IMR-90 (cell line): Measurements from ENCODE around the gene PGRMC1. TPM values are rescaled to one million over a fixed set of nuclear protein-coding genes. Genes with fewer than 3 reads are reported as not detected.

Source experiments
- ATAC-seq: fragments of 200-7000 bp; cut with Tn5 transposase; 2 replicates; pipeline ENCODE4 v1.9.1; 2020; ENCODE audit warnings: low read depth, mild to moderate bottlenecking, moderate library complexity
- BruUV-seq: library from RNA; stranded (reverse); fragments of 400-500 nt; replicated peaks from 2 replicates; lab custom pipeline; 2021; lab: Mats Ljungman, UMichigan
- CTCF ChIA-PET: fragments of 300-600 bp; formaldehyde crosslinking; extraction: SDS; loops from one replicate; lab custom pipeline; 2021; ENCODE audit warnings: antibody characterized with exemption; lab: Yijun Ruan, JAX
- POLR2A ChIA-PET: fragments of 300-600 bp; sonication (Branson Sonifier 250); formaldehyde crosslinking; loops from one replicate; lab custom pipeline; 2022; ENCODE audit warnings: antibody characterized with exemption; ENCODE audit not compliant: unreplicated experiment; lab: Charles Lee
- DNase-seq: peaks from one replicate; pipeline ENCODE4 v3.0.0; 2013
- H2AFZ ChIP-seq: replicated peaks from 2 replicates; pipeline ENCODE3; 2013; ENCODE audit warnings: low read length, mild to moderate bottlenecking; ENCODE audit not compliant: poor library complexity
- H2AK5ac ChIP-seq: 2 replicates; pipeline ENCODE4 v1.6.1; 2013; ENCODE audit warnings: low read depth, low read length, inconsistent platforms
- H2AK9ac ChIP-seq: replicated peaks from 2 replicates; pipeline ENCODE3; 2013; ENCODE audit warnings: mild to moderate bottlenecking, low read depth, low read length, moderate library complexity; ENCODE audit not compliant: poor library complexity
- H2BK120ac ChIP-seq: 2 replicates; pipeline ENCODE4 v1.6.1; 2013; ENCODE audit warnings: low read depth, low read length, inconsistent platforms
- H2BK15ac ChIP-seq: 3 replicates; pipeline ENCODE4 v1.6.1; 2013; ENCODE audit warnings: low read depth, low read length, inconsistent platforms
- H2BK20ac ChIP-seq: 2 replicates; pipeline ENCODE4 v1.6.1; 2013; ENCODE audit warnings: low read depth, mild to moderate bottlenecking, inconsistent platforms, low read length, moderate library complexity
- H2BK5ac ChIP-seq: 2 replicates; pipeline ENCODE4 v1.6.1; 2013; ENCODE audit warnings: mild to moderate bottlenecking, low read depth, low read length, inconsistent platforms; ENCODE audit not compliant: poor library complexity, severe bottlenecking
- H3K14ac ChIP-seq: replicated peaks from 2 replicates; pipeline ENCODE4 v1.6.1; 2013; ENCODE audit warnings: low read depth, low read length, inconsistent platforms
- H3K18ac ChIP-seq: 2 replicates; pipeline ENCODE4 v1.6.1; 2013; ENCODE audit warnings: low read depth, low read length, control low read depth
- H3K23ac ChIP-seq: 2 replicates; pipeline ENCODE4 v1.6.1; 2013; ENCODE audit warnings: low read depth, low read length, inconsistent platforms
- H3K27ac ChIP-seq: 2 replicates; pipeline ENCODE4 v1.5.1; 2013; ENCODE audit warnings: mild to moderate bottlenecking, control low read depth, low read length; ENCODE audit not compliant: insufficient read depth
- H3K27me3 ChIP-seq: 2 replicates; pipeline ENCODE4 v1.6.1; 2013; ENCODE audit warnings: low read length; ENCODE audit not compliant: control insufficient read depth, insufficient read depth
- H3K36me3 ChIP-seq: 2 replicates; pipeline ENCODE4 v1.6.1; 2013; ENCODE audit warnings: low read length, mixed read lengths; ENCODE audit not compliant: control insufficient read depth, insufficient read depth
- H3K4ac ChIP-seq: 2 replicates; pipeline ENCODE4 v1.6.1; 2013; ENCODE audit warnings: low read depth, low read length, inconsistent platforms
- H3K4me1 ChIP-seq: 2 replicates; pipeline ENCODE4 v1.6.1; 2013; ENCODE audit warnings: low read length, mixed read lengths; ENCODE audit not compliant: control insufficient read depth, insufficient read depth
- H3K4me2 ChIP-seq: 2 replicates; pipeline ENCODE4 v1.6.1; 2013; ENCODE audit warnings: low read depth, mild to moderate bottlenecking, control low read depth, low read length, moderate library complexity
- H3K4me3 ChIP-seq: 2 replicates; pipeline ENCODE4 v1.5.1; 2013; ENCODE audit warnings: low read depth, mild to moderate bottlenecking, control low read depth, low read length, moderate library complexity; ENCODE audit not compliant: insufficient read depth
- H3K56ac ChIP-seq: 2 replicates; pipeline ENCODE4 v1.6.1; 2013; ENCODE audit warnings: low read length, inconsistent platforms; ENCODE audit not compliant: insufficient read depth; ENCODE audit errors: extremely low read depth
- H3K79me1 ChIP-seq, 2 experiments: 2 replicates each; pipeline ENCODE4 v1.6.1; 2013; ENCODE audit warnings: low read length in 2 of 2, inconsistent platforms in 1 of 2, low read depth in 1 of 2
- H3K9ac ChIP-seq: 2 replicates; pipeline ENCODE4 v1.6.1; 2013; ENCODE audit warnings: low read depth, low read length, control low read depth
- H3K9me1 ChIP-seq: 2 replicates; pipeline ENCODE4 v1.6.1; 2013; ENCODE audit warnings: low read length, inconsistent platforms; ENCODE audit not compliant: insufficient read depth
- H3K9me3 ChIP-seq: 2 replicates; pipeline ENCODE4 v1.6.1; 2013; ENCODE audit warnings: low read length; ENCODE audit not compliant: control insufficient read depth, insufficient read depth
- H4K20me1 ChIP-seq: 2 replicates; pipeline ENCODE4 v1.6.1; 2013; ENCODE audit warnings: low read length, inconsistent platforms; ENCODE audit not compliant: insufficient read depth
- H4K5ac ChIP-seq: 2 replicates; pipeline ENCODE4 v1.6.1; 2013; ENCODE audit warnings: mild to moderate bottlenecking, low read depth, low read length, control low read depth
- H4K8ac ChIP-seq, 2 experiments: 2 replicates each; pipeline ENCODE4 v1.6.1; 2013; ENCODE audit warnings: low read depth in 2 of 2, low read length in 2 of 2, control low read depth in 1 of 2, inconsistent platforms in 1 of 2
- H4K91ac ChIP-seq: 2 replicates; pipeline ENCODE4 v1.6.1; 2013; ENCODE audit warnings: low read depth, low read length, inconsistent platforms; ENCODE audit not compliant: insufficient read depth
- BHLHE40 ChIP-seq: fragments of 150-350 bp; IDR thresholded peaks from 2 replicates; pipeline ENCODE4 v1.6.1; 2016; ENCODE audit warnings: mild to moderate bottlenecking, low read depth, low read length
- CEBPB ChIP-seq: IDR thresholded peaks from 2 replicates; pipeline ENCODE4 v1.6.1; 2012; ENCODE audit warnings: low read depth, low read length, improper control_type of control experiment
- CHD1 ChIP-seq: IDR thresholded peaks from 2 replicates; pipeline ENCODE4 v1.6.1; 2012; ENCODE audit warnings: low read depth, low read length, improper control_type of control experiment
- CTCF ChIP-seq: conservative IDR thresholded peaks from 2 replicates; pipeline ENCODE4 v1.5.1; 2012; ENCODE audit warnings: mild to moderate bottlenecking, low read depth, low read length, improper control_type of control experiment
- ELK1 ChIP-seq: fragments of 150-350 bp; IDR thresholded peaks from 2 replicates; pipeline ENCODE4 v1.6.1; 2016; ENCODE audit warnings: low read depth, mild to moderate bottlenecking, low read length, moderate library complexity, borderline replicate concordance
- MAFK ChIP-seq: IDR thresholded peaks from 2 replicates; pipeline ENCODE4 v1.6.1; 2012; ENCODE audit warnings: low read depth, low read length, improper control_type of control experiment
- WGBS, 2 experiments: methylation state at CpG; one replicate each; pipeline versions ENCODE4 v1.1.5 to v1.1.7; 2013; ENCODE audit warnings: missing lambda C conversion rate in 2 of 2; ENCODE audit not compliant: insufficient read length in 1 of 2; ENCODE audit errors: extremely low coverage in 2 of 2; 5-methylcytosine and 5-hydroxymethylcytosine counted together
- dilution Hi-C: fragments of 300-500 bp; cut with HindIII; formaldehyde crosslinking; loops from one replicate; pipeline ENCODE4 v1.14.3; 2018; ENCODE audit warnings: low sequenced_read_pairs; ENCODE audit not compliant: unreplicated experiment
- in situ Hi-C: fragments of 300-500 bp; cut with MboI; formaldehyde crosslinking; loops from 3 replicates; pipeline ENCODE4 v1.14.3; 2019; ENCODE audit warnings: low sequenced_read_pairs, inconsistent platforms, mixed read lengths
- intact Hi-C: fragments of 100-400 bp; cut with micrococcal nuclease; formaldehyde crosslinking; loops from 2 replicates; pipeline ENCODE4 v1.10.0; 2022
- polyA plus RNA-seq, 3 experiments: library from polyadenylated mRNA; depleted of rRNA; stranded (reverse); fragments of >200 nt; gene quantifications; 2 replicates each; pipeline ENCODE4 v1.2.3, GENCODE V29; 2012; ENCODE audit warnings: low replicate concordance in 1 of 3
- total RNA-seq: library from RNA; depleted of rRNA; stranded (reverse); fragments of >200 nt; gene quantifications from 2 replicates; pipeline ENCODE4 v1.2.3, GENCODE V29; 2012

The PGRMC1 gene
- total and polyA plus RNA-seq, 2 of the 4 experiments (the other 2 are of a cell fraction) = 58.5 to 75.3 TPM

DNA sequence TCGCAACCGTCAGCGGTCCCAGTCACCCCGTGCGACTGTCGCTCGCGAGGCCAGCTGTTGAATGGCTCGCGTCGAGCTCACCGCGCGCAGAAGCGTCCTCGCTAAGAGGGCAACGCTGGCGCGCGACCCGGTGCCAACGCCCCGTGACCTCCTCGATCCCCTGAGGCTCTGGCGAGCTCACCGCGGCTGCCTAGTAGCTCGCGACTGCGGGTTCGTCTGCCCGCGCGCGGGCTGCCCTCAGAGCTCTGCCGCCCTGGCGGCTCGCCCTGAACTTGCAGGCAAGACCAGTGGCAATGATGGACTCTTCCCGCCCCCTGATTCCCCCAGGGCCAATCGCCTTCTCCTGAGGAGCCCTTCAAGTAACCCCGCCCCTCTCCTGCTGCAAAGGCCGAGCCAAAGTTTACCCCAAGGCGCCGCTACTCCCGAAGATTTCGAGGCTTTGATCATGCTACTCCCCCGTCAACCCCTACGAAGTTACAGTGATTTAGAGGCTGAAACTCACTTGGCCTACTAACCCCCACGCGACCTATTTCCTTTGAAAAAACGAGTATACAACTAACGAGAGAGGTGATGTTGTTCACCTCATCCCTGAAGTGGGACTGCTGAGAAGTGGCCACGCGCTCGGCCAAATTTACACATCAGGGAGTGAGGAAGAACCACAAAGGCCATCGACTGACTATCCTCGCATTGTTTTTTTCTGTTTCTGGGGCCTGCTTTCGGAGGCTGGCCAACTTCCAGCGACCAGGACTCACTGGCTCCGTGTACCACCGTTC, 37.5 kb downstream of the PGRMC1 start:
- Histone ChIP-seq H2AK5ac (no peak overlapping the region), H3K9me3 (peaks cover 5% of the 10 kb centered on the region; the same call in 1 of the 2 replicates), H3K14ac (no peak overlapping the region), H3K27me3 (peaks cover 22% of the 10 kb centered on the region), H3K4me1 (no peaks in the 10 kb centered on the region), H3K4me2 (peak overlapping the region; percentile 1; the same call in 1 of the 2 replicates), H3K4ac (no peak overlapping the region), H2BK15ac (no peak overlapping the region), H3K9ac (no peak overlapping the region), H2BK20ac (no peak overlapping the region), H3K4me3 (peak overlapping the region; percentile 10; the same call in 1 of the 2 replicates), H4K91ac (no peak overlapping the region), H3K56ac (no peak overlapping the region), H3K79me1 (no peaks in the 10 kb centered on the region), H3K9me1 (no peaks in the 10 kb centered on the region), H4K8ac (no peak overlapping the region), H2BK5ac (no peak overlapping the region), H3K36me3 (no peaks in the 10 kb centered on the region), H2AFZ (peak overlapping the region; percentile 67), H2AK9ac (no peak overlapping the region), H3K27ac (no peak overlapping the region), H4K5ac (no peak overlapping the region), H3K18ac (no peak overlapping the region), H2BK120ac (no peak overlapping the region), H3K23ac (no peak overlapping the region), H4K20me1 (no peaks in the 10 kb centered on the region)
- ATAC-seq = peak; percentile 57
- dilution Hi-C loops (no loop called here), intact Hi-C loops (no loop called here), in situ Hi-C loops (no loop called here)
- BruUV-seq = no TSS peak
- 49% methylated on average over 23 of the region's 61 CpGs; no CpG with 5 or more reads in 1 of the 2 experiments for WGBS, 2 experiments
- ChIA-PET CTCF (interaction anchor here (0.9 kb wide), 1 partner anchor 18 kb away, joined by 3 read pairs; no protein-coding TSS in a partner anchor), POLR2A (no interaction called here)
- TF ChIP-seq MAFK = no peak
- TF ChIP-seq CHD1 = no peak
- no peak for TF ChIP-seq CEBPB
- no peak for TF ChIP-seq ELK1
- no peak for TF ChIP-seq BHLHE40
- 0 out of 2 replicates have a peak, but pooled peaks have one; percentile 15 for TF ChIP-seq CTCF
- peak; percentile 21 for DNase-seq
